H9 (cell line): ENCODE data around the gene PCDH18. TPM values are rescaled to one million over a fixed set of nuclear protein-coding genes. Genes with fewer than 3 reads are reported as not detected.

ENCODE experiments used
- DNase-seq: peaks from one replicate; pipeline ENCODE4 v3.0.0-alpha.2; 2017
- H2AFZ ChIP-seq: one replicate; pipeline ENCODE4 v1.6.1; 2013; ENCODE audit warnings: mild to moderate bottlenecking, low read length, control low read depth, moderate library complexity
- H2AK5ac ChIP-seq: 2 replicates; pipeline ENCODE4 v1.6.1; 2013; ENCODE audit warnings: low read length, control low read depth, mixed read lengths; ENCODE audit not compliant: insufficient read length
- H2BK120ac ChIP-seq: one replicate; pipeline ENCODE4 v1.6.1; 2013; ENCODE audit warnings: low read depth, mild to moderate bottlenecking, low read length, control low read depth, inconsistent platforms; ENCODE audit not compliant: poor library complexity, severe bottlenecking
- H2BK12ac ChIP-seq: 2 replicates; pipeline ENCODE4 v1.6.1; 2013; ENCODE audit warnings: low read length, control low read depth, mixed read lengths, low read depth; ENCODE audit not compliant: insufficient read length
- H2BK15ac ChIP-seq: 2 replicates; pipeline ENCODE4 v1.6.1; 2013; ENCODE audit warnings: low read depth, low read length, control low read depth
- H2BK20ac ChIP-seq: one replicate; pipeline ENCODE4 v1.6.1; 2013; ENCODE audit warnings: low read depth, mild to moderate bottlenecking, low read length, control low read depth, inconsistent platforms; ENCODE audit not compliant: poor library complexity, severe bottlenecking
- H2BK5ac ChIP-seq: 2 replicates; pipeline ENCODE4 v1.6.1; 2013; ENCODE audit warnings: low read length, control low read depth, mixed read lengths; ENCODE audit not compliant: insufficient read length
- H3K14ac ChIP-seq: 2 replicates; pipeline ENCODE4 v1.6.1; 2013; ENCODE audit warnings: low read length, control low read depth; ENCODE audit not compliant: insufficient read depth
- H3K18ac ChIP-seq: 2 replicates; pipeline ENCODE4 v1.6.1; 2013; ENCODE audit warnings: low read depth, mild to moderate bottlenecking, mixed read lengths, low read length, control low read depth; ENCODE audit not compliant: insufficient read length
- H3K23ac ChIP-seq: 2 replicates; pipeline ENCODE4 v1.6.1; 2013; ENCODE audit warnings: low read length, control low read depth, mixed read lengths, low read depth; ENCODE audit not compliant: insufficient read length
- H3K23me2 ChIP-seq: 2 replicates; pipeline ENCODE4 v1.6.1; 2013; ENCODE audit warnings: low read depth, mild to moderate bottlenecking, mixed read lengths, low read length, control low read depth; ENCODE audit not compliant: insufficient read length, poor library complexity, severe bottlenecking
- H3K27ac ChIP-seq: 2 replicates; pipeline ENCODE4 v1.5.1; 2013; ENCODE audit warnings: low read length, control low read depth, mixed read lengths, low read depth; ENCODE audit not compliant: insufficient read length
- H3K27me3 ChIP-seq: 2 replicates; pipeline ENCODE4 v1.6.1; 2013; ENCODE audit warnings: low read length, control low read depth, inconsistent platforms; ENCODE audit not compliant: insufficient read depth
- H3K4ac ChIP-seq: 2 replicates; pipeline ENCODE4 v1.6.1; 2013; ENCODE audit warnings: low read depth, mild to moderate bottlenecking, control low read depth, inconsistent platforms, low read length, moderate library complexity
- H3K4me1 ChIP-seq: 2 replicates; pipeline ENCODE4 v1.6.1; 2013; ENCODE audit warnings: low read length, control low read depth, inconsistent platforms; ENCODE audit not compliant: insufficient read depth
- H3K4me2 ChIP-seq: 2 replicates; pipeline ENCODE4 v1.6.1; 2013; ENCODE audit warnings: low read length, control low read depth, mixed read lengths; ENCODE audit not compliant: insufficient read length, insufficient read depth
- H3K56ac ChIP-seq: 2 replicates; pipeline ENCODE4 v1.6.1; 2013; ENCODE audit warnings: low read depth, mild to moderate bottlenecking, mixed read lengths, low read length, control low read depth; ENCODE audit not compliant: insufficient read length
- H3K79me1 ChIP-seq: 2 replicates; pipeline ENCODE4 v1.6.1; 2013; ENCODE audit warnings: low read depth, mild to moderate bottlenecking, moderate library complexity, low read length, control low read depth, inconsistent platforms; ENCODE audit not compliant: insufficient read depth, poor library complexity, severe bottlenecking
- H3K79me2 ChIP-seq: 2 replicates; pipeline ENCODE4 v1.6.1; 2013; ENCODE audit warnings: low read length, control low read depth, inconsistent platforms; ENCODE audit not compliant: insufficient read depth
- H3K9ac ChIP-seq: 2 replicates; pipeline ENCODE4 v1.6.1; 2013; ENCODE audit warnings: low read length, control low read depth, mixed read lengths; ENCODE audit not compliant: insufficient read length; ENCODE audit errors: extremely low read depth
- H3K9me3 ChIP-seq: one replicate; pipeline ENCODE4 v1.6.1; 2013; ENCODE audit warnings: low read depth, low read length, inconsistent platforms; ENCODE audit not compliant: control insufficient read depth
- H3T11ph ChIP-seq: one replicate; pipeline ENCODE4 v1.6.1; 2013; ENCODE audit warnings: mild to moderate bottlenecking, low read length, control low read depth, inconsistent platforms
- H4K20me1 ChIP-seq: one replicate; pipeline ENCODE4 v1.6.1; 2013; ENCODE audit not compliant: control insufficient read depth, insufficient read length, insufficient read depth
- H4K5ac ChIP-seq: 2 replicates; pipeline ENCODE4 v1.6.1; 2013; ENCODE audit warnings: low read depth, mild to moderate bottlenecking, mixed read lengths, low read length, control low read depth; ENCODE audit not compliant: insufficient read length
- H4K8ac ChIP-seq: replicated peaks from 2 replicates; pipeline ENCODE4 v1.6.1; 2013; ENCODE audit warnings: low read length, control low read depth, mixed read lengths, low read depth; ENCODE audit not compliant: insufficient read length
- H4K91ac ChIP-seq: 2 replicates; pipeline ENCODE4 v1.6.1; 2013; ENCODE audit warnings: low read depth, mild to moderate bottlenecking, moderate library complexity, mixed read lengths, low read length, control low read depth; ENCODE audit not compliant: insufficient read length
- H3K27ac Mint-ChIP-seq, 3 experiments: 2 replicates in 2 of 3; 3 replicates in 1 of 3; pipeline ENCODE4 v1.8.0; 2020 to 2021; ENCODE audit warnings: mixed read lengths in 3 of 3, mild to moderate bottlenecking in 1 of 3, moderate library complexity in 1 of 3
- H3K27me3 Mint-ChIP-seq: 2 replicates; pipeline ENCODE4 v1.8.0; 2021; ENCODE audit warnings: low read depth, mild to moderate bottlenecking, moderate library complexity, mixed read lengths
- H3K36me3 Mint-ChIP-seq, 3 experiments: 2 replicates in 2 of 3; 3 replicates in 1 of 3; pipeline ENCODE4 v1.8.0; 2020 to 2021; ENCODE audit warnings: low read depth in 3 of 3, mixed read lengths in 3 of 3; ENCODE audit not compliant: insufficient read depth in 1 of 3
- H3K4me1 Mint-ChIP-seq, 2 experiments: 2 replicates each; pipeline ENCODE4 v1.8.0; 2020; ENCODE audit warnings: mixed read lengths in 2 of 2
- H3K4me3 Mint-ChIP-seq, 2 experiments: 2 replicates in 1 of 2; 3 replicates in 1 of 2; pipeline ENCODE4 v1.8.0; 2020 to 2021; ENCODE audit warnings: mild to moderate bottlenecking in 2 of 2, mixed read lengths in 2 of 2, moderate library complexity in 1 of 2
- H3K9me3 Mint-ChIP-seq, 2 experiments: 2 replicates in 1 of 2; 3 replicates in 1 of 2; pipeline ENCODE4 v1.8.0; 2020; ENCODE audit warnings: mild to moderate bottlenecking in 2 of 2, mixed read lengths in 2 of 2, moderate library complexity in 1 of 2
- WGBS: extraction: QIAGEN DNeasy Blood & Tissue Kit; methylation state at CpG from one replicate; pipeline ENCODE4 v1.1.7; 2013; ENCODE audit warnings: missing lambda C conversion rate, low lambda C conversion rate, mixed read lengths; ENCODE audit not compliant: insufficient read length; ENCODE audit errors: extremely low coverage; 5-methylcytosine and 5-hydroxymethylcytosine counted together
- long read RNA-seq: library from polyadenylated mRNA; unstranded; transcript quantifications from one replicate; pipeline ENCODE4 v2.0.0, GENCODE V29; 2020
- total RNA-seq: library from RNA; stranded (reverse); gene quantifications from 2 replicates; pipeline ENCODE4 v1.2.1, GENCODE V29; 2021
- TF ChIP-seq, protein P1 (sequence below): fragments of 200-600 bp; sonication (generic); conservative IDR thresholded peaks from 3 replicates; pipeline ENCODE4 v1.8.0; 2021; ENCODE audit warnings: antibody characterized with exemption, mild to moderate bottlenecking

PCDH18 gene, protein sequence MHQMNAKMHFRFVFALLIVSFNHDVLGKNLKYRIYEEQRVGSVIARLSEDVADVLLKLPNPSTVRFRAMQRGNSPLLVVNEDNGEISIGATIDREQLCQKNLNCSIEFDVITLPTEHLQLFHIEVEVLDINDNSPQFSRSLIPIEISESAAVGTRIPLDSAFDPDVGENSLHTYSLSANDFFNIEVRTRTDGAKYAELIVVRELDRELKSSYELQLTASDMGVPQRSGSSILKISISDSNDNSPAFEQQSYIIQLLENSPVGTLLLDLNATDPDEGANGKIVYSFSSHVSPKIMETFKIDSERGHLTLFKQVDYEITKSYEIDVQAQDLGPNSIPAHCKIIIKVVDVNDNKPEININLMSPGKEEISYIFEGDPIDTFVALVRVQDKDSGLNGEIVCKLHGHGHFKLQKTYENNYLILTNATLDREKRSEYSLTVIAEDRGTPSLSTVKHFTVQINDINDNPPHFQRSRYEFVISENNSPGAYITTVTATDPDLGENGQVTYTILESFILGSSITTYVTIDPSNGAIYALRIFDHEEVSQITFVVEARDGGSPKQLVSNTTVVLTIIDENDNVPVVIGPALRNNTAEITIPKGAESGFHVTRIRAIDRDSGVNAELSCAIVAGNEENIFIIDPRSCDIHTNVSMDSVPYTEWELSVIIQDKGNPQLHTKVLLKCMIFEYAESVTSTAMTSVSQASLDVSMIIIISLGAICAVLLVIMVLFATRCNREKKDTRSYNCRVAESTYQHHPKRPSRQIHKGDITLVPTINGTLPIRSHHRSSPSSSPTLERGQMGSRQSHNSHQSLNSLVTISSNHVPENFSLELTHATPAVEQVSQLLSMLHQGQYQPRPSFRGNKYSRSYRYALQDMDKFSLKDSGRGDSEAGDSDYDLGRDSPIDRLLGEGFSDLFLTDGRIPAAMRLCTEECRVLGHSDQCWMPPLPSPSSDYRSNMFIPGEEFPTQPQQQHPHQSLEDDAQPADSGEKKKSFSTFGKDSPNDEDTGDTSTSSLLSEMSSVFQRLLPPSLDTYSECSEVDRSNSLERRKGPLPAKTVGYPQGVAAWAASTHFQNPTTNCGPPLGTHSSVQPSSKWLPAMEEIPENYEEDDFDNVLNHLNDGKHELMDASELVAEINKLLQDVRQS
- 60.7 and 61.7 TPM in 2 replicates for total RNA-seq
- long read RNA-seq, full-length matches to known transcripts, result 96 of 137 reads
- long read RNA-seq, partial matches to known transcripts, result 5 of 137 reads
- long read RNA-seq, other reads (novel, unspliced or antisense), result 36 of 137 reads

DNA sequence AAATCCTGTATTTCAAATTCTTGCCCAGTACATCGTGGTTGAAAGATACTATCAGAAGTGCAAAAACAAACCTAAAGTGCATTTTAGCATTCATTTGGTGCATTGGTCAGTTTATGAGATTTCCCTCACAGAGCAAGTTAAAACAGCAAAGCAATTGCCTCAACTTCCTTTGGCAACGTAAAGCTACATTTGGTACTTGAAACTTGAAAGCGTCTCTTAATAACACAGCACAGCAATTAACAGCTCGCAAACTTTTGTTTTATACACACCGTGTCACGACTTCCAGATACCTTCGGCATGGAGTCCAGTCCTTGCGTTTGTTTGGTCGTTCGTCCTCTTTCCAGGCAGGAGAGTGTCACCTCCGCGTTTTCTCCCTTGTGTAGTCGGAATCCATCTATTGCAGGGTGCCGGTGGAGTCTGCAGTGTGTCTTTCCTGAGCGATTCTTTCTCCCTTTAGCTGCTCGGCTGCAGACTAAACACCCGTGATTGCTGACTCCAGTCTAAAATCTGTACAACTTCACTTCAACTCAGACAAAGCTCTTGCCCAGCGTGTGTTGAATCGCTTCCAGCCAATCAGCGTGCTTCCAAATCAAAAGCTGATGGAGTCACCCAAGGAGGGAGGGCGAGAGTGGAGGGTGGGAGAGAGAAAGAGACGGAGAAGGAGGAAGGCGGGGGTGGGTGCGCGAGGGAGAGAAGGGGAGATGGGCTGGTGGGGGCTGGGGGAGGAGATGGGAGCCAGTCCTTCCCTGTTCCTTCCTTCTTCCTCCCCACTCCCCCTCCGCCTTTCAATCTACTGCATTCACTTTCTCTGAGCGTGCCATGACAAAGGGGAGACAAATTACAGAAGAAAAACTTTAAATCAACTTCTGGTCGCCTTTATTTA is at the start of gene PCDH18:
Gene PCDH18 (minus strand): TSS at position 509 of the 883 bp plus-strand sequence. CDS start 406 bp downstream, at position 103.
- Histone ChIP-seq H2BK20ac (no peak within 1 kb of the TSS), H3K9me3 (no peaks in the 10 kb centered on the region), H3K79me2 (peaks cover 25% of the 10 kb centered on the region; the same call in 1 of the 2 replicates), H2AK5ac (no peak within 1 kb of the TSS), H4K8ac (no peak within 1 kb of the TSS), H3K4ac (no peak within 1 kb of the TSS), H2AFZ (no peak within 1 kb of the TSS), H3K27me3 (no peaks in the 10 kb centered on the region), H3T11ph (no peak within 1 kb of the TSS), H3K56ac (no peak within 1 kb of the TSS), H3K14ac (no peak within 1 kb of the TSS), H2BK12ac (no peak within 1 kb of the TSS), H3K23ac (no peak within 1 kb of the TSS), H3K4me1 (peaks cover 13% of the 10 kb centered on the region; the same call in 1 of the 2 replicates), H4K91ac (no peak within 1 kb of the TSS), H2BK5ac (no peak within 1 kb of the TSS), H3K27ac (peak within 1 kb of the TSS; percentile 21), H4K5ac (no peak within 1 kb of the TSS), H3K18ac (no peak within 1 kb of the TSS), H3K9ac (peak within 1 kb of the TSS; percentile 90), H2BK120ac (no peak within 1 kb of the TSS), H3K23me2 (peaks cover 11% of the 10 kb centered on the region), H3K79me1 (no peaks in the 10 kb centered on the region), H3K4me2 (peak within 1 kb of the TSS; percentile 95), H4K20me1 (no peaks in the 10 kb centered on the region), H2BK15ac (no peak within 1 kb of the TSS)
- Mint-ChIP-seq H3K9me3 (no peaks in the 10 kb centered on the region), H3K27me3 (no peaks in the 10 kb centered on the region), H3K4me1 (peaks cover 43 to 57% of the 10 kb centered on the region in 2 experiments), H3K27ac (no peak within 1 kb of the TSS; a peak in 2 of 7 replicates), H3K36me3 (peaks cover 0 to 26% (median 19%) of the 10 kb centered on the region in 3 experiments; a peak in 6 of 7 replicates), H3K4me3 (no peak within 1 kb of the TSS; a peak in 1 of 5 replicates)
- TF ChIP-seq, protein P1, sequence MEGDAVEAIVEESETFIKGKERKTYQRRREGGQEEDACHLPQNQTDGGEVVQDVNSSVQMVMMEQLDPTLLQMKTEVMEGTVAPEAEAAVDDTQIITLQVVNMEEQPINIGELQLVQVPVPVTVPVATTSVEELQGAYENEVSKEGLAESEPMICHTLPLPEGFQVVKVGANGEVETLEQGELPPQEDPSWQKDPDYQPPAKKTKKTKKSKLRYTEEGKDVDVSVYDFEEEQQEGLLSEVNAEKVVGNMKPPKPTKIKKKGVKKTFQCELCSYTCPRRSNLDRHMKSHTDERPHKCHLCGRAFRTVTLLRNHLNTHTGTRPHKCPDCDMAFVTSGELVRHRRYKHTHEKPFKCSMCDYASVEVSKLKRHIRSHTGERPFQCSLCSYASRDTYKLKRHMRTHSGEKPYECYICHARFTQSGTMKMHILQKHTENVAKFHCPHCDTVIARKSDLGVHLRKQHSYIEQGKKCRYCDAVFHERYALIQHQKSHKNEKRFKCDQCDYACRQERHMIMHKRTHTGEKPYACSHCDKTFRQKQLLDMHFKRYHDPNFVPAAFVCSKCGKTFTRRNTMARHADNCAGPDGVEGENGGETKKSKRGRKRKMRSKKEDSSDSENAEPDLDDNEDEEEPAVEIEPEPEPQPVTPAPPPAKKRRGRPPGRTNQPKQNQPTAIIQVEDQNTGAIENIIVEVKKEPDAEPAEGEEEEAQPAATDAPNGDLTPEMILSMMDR, result no peak
- DNase-seq, result peak; percentile 91
- WGBS, result no CpG with 5 or more reads among the region's 28 CpGs
